HG02610 (cell line): Measurements from ENCODE around the gene DNAJA2.
"Not testable (repeated sequence)": the region's sequence is repeated elsewhere in the genome, so short reads cannot be mapped to it uniquely, and the experiment has no call there.

Source experiments
- ATAC-seq: cut with Tn5 transposase; IDR thresholded peaks from one replicate; pipeline ENCODE4 v1.9.1; 2021; ENCODE audit warnings: mild to moderate bottlenecking, moderate library complexity; ENCODE audit not compliant: unreplicated experiment

Gene DNAJA2

GRCh38 chr16:46973207-46973995 is at the start of gene DNAJA2:
Gene DNAJA2, minus strand, starts transcription at chr16:46973674. Its CDS starts 102 bp downstream, at chr16:46973572.
- ATAC-seq, result peak; percentile 82

GRCh38 chr16:47019568-47019967 is 46.1 kb upstream of the DNAJA2 start:
- no peak for ATAC-seq

DNA sequence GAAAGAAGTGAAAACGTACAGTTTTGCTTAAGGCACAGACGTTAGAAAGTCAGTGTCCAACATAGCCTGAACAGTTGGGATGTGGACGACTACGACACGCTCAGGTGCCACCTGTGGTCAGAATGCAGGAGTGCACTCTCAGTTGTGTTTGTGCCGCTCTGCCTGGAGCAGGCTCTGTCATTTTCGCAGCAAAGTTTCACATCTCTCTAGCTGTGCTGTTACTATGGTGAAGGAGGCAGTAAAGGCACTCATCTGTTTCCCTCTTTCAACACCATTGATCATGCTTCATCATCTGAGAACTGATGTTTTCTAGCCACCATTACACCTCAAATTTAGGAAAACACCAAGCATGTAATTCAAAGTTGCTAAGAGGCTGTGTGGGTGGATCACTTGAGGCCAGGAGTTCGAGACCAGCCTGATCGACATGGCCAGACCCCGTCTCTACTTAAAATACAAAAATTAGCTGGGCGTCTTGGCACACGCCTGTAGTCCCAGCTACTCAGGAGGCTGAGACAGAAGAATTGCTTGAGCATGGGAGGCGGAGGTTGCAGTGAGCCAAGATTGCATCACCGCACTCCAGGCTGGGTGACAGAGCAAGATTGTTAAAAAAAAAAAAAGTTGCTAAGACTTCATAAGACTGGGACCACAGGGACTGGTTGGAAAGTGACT is 44.9 kb upstream of the DNAJA2 start:
- peak; percentile 98 for ATAC-seq

DNA sequence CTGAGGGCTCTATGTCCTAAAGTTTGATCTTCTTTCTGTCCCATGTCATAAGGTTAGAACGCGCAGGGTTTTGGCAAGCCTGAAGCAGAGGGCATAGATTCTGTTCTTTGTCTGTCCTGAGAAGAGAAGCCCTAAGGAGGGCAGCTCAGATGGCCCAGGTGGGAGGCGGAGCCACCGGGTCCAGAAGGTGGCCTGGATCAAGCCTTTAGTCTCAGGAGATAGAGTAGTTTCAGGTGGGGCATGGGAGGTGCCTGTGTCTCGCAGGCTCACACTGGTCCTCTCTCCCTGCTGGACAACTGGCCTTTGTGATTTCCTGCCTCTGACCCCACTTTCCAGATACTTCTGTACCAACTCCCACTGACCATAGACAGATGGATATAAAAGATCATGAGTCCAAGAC is 44.2 kb upstream of the DNAJA2 start:
- no peak for ATAC-seq

- ATAC-seq, result peak; percentile 65
Measured at GRCh38 chr16:47016700-47017133, 43.2 kb upstream of the DNAJA2 start.

- no peak for ATAC-seq
Measured at GRCh38 chr16:47013910-47014309, 40.4 kb upstream of the DNAJA2 start.

GRCh38 chr16:47013172-47013571 is 39.7 kb upstream of the DNAJA2 start:
- no peak for ATAC-seq

- not testable (repeated sequence) for ATAC-seq
Measured at GRCh38 chr16:47010812-47011211, 37.3 kb upstream of the DNAJA2 start.

GRCh38 chr16:47008612-47009011 is 35.1 kb upstream of the DNAJA2 start:
- ATAC-seq, result no peak

DNA sequence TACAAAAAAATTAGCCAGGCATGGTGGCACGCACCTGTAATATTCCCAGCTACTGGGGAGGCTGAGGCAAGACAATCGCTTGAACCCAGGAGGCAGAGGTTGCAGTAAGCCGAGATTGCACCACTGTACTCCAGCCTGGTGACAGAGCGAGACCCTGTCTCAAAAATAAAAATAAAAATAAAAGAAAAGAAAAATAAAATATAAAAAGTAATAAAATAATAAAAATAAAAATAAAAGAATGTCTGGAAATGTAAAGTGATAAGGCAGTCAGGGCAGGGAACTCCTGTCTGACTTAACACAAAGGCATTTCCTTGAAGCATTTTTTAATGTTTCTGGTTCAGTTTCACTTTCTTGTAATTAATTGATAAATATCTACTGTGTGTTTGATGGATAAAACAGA is 34.7 kb upstream of the DNAJA2 start:
- ATAC-seq, result no peak

DNA sequence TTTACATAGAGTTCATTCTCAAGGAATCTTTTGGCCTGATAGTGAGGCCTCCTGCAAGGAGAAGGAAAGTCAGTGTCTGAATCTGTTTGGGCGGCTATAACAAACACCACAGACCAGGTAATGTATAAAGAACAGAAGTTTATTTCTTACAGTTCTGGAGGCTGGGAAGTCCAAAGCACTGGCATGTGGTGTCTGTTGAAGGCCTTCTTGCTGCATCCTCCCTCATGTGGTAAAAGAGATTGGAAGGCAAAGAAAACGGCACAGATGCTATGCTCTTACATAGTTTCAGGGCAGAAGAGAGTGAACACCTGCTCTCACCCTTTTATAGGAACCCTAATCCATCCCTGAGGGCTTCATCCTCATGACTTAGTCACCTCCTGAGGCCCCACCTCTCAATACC is 31.2 kb upstream of the DNAJA2 start:
- ATAC-seq, result no peak

GRCh38 chr16:47000066-47000465 is 26.6 kb upstream of the DNAJA2 start:
- not testable (repeated sequence) for ATAC-seq

GRCh38 chr16:46997844-46998243 is 24.4 kb upstream of the DNAJA2 start:
- ATAC-seq, result no peak

DNA sequence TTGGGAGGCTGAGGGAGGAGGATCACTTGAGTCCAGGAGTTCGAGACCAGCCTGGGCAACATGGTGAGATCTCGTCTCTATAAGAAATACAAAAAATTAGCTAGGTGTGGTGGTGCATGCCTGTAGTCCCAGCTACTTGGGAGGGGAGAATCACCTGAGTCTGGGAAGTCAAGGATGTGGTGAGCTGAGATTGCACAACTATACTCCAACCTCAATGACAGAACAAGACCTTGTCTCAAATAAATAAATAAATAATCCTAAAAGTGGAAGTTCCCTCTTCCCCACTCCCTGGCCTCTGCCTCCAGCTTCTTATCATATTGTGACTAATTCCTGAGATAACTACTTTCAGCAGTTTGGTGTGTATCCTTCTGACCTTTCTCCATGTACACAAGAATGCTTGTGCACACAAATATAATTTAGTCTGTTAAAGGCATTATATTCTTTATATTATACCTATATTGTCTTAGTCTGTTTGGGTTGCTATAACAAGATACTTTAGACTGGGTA is 23.5 kb upstream of the DNAJA2 start:
- no peak for ATAC-seq

DNA sequence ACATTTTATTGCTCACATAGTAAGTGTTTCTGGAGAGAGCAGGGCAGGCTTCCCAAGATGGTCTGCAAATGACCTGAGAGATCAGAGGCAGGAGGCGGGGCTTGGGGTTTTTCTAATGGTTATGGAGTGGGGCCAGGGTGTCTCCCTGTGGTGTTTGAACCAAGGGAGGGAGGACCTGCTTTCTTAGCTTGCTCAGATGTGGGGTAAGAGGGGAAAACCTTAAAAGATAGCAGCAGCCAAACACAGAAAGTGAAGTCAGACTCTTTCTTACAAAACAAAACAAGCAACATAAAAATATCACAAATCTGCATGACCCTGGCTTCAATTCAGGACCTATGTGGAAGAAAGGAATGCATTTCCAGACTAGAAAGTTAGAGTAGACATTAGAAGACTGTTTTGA is 22.9 kb upstream of the DNAJA2 start:
- peak; percentile 65 for ATAC-seq

GRCh38 chr16:46991729-46992704 is 18.5 kb upstream of the DNAJA2 start:
- no peak for ATAC-seq

- ATAC-seq, result no peak
Measured at GRCh38 chr16:46986896-46987295, 13.4 kb upstream of the DNAJA2 start.

- ATAC-seq, result no peak
Measured at GRCh38 chr16:46986438-46986837, 13.0 kb upstream of the DNAJA2 start.

DNA sequence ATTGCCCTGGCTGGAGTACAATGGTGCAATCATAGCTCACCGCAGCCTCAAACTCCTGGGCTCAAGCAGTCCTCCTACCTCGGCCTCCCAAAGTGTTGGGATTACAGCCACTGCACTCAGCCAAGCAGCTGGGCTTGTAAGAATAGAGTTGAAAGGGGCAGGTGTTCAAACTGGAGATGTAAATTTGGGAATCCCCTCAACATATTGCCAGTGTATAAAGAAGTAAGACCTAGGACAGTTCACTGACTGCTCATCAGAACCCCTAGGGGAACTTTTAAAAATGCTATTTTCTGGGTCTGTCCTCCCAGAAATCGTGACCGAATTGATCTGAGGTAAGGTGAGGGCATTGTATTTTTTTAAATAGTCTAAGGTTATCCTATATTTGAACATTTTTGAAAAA is 8.9 kb upstream of the DNAJA2 start:
- ATAC-seq, result peak; percentile 63

- no peak for ATAC-seq
Measured at GRCh38 chr16:46980926-46981325, 7.5 kb upstream of the DNAJA2 start.

- no peak for ATAC-seq
Measured at GRCh38 chr16:46976550-46976949, 3.1 kb upstream of the DNAJA2 start.
